DND-41 (cell line): ENCODE results near the gene BTBD18.

Experiments
- CTCF ChIP-seq: IDR thresholded peaks from 2 replicates; pipeline ENCODE4 v1.5.1; 2012; ENCODE audit warnings: borderline replicate concordance, low read length, moderate library complexity, mild to moderate bottlenecking; ENCODE audit not compliant: poor library complexity, severe bottlenecking; ENCODE audit errors: extremely low read depth
- EZH2 ChIP-seq: IDR thresholded peaks from 3 replicates; pipeline ENCODE4 v1.6.1; 2012; ENCODE audit warnings: borderline replicate concordance, low read depth, mild to moderate bottlenecking, moderate library complexity, low read length, inconsistent platforms; ENCODE audit not compliant: severe bottlenecking

GRCh38 chr11:57786436-57786835, 34.8 kb upstream of the BTBD18 start:
- no peak for TF ChIP-seq CTCF
- no peak for TF ChIP-seq EZH2
